Neural progenitor cell (in vitro differentiated cells): Measurements from ENCODE around the gene NDUFS6.

Source experiments
- EZH2phosphoT487 ChIP-seq: fragments of 200-600 bp; sonication (generic); IDR thresholded peaks from 2 replicates; pipeline ENCODE4 v1.6.1; 2017; ENCODE audit warnings: antibody characterized with exemption
- TF ChIP-seq, protein P1 (sequence below): fragments of 200-600 bp; sonication (generic); IDR thresholded peaks from 2 replicates; pipeline ENCODE4 v1.5.1; 2017; ENCODE audit warnings: antibody characterized with exemption, mild to moderate bottlenecking

DNA sequence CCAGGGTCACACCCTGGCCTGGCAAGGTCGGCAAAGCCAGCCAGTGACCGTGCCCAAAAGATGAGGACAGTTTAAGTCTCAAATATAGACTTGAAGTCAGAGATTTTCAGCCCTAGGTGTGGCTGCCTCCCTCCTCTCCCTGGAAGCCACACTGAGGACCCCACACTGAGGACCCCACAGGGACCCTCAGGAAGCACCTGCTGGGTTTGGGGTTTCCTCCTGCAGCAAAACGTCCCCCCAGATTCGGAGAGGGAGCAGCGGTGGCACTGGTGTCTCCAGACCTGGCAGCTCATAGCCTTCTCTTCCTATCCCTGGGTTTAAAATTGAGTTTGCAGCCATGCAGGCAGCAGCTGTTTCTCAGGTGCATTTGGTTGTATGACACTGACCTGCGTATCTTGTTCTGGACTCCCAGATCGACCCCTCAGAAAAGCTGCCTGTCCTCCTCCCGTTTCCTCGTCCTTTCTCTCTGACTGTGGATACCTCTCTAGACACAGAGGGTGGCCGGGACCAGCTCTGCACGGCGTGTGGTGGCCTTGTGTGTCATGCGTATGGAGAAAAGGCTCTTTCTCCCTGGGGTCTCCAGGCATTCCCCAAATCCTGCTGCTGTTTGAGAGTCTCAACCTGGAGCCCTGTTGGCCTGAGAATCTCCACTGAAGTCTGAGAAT lies 38.2 kb upstream of the NDUFS6 start:
- TF ChIP-seq, protein P1, sequence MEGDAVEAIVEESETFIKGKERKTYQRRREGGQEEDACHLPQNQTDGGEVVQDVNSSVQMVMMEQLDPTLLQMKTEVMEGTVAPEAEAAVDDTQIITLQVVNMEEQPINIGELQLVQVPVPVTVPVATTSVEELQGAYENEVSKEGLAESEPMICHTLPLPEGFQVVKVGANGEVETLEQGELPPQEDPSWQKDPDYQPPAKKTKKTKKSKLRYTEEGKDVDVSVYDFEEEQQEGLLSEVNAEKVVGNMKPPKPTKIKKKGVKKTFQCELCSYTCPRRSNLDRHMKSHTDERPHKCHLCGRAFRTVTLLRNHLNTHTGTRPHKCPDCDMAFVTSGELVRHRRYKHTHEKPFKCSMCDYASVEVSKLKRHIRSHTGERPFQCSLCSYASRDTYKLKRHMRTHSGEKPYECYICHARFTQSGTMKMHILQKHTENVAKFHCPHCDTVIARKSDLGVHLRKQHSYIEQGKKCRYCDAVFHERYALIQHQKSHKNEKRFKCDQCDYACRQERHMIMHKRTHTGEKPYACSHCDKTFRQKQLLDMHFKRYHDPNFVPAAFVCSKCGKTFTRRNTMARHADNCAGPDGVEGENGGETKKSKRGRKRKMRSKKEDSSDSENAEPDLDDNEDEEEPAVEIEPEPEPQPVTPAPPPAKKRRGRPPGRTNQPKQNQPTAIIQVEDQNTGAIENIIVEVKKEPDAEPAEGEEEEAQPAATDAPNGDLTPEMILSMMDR, result no peak
- no peak for TF ChIP-seq EZH2phosphoT487
